ENCODE data around the gene SLC44A1. TPM values are rescaled to one million over a fixed set of nuclear protein-coding genes. Genes with fewer than 3 reads are reported as not detected.
A peak's percentile ranks its signal among the peaks of the same experiment; 100 is the strongest.

The SLC44A1 gene
- total RNA-seq, 2 donors from 2014 or later = 22.2 to 27.1 TPM

DNA sequence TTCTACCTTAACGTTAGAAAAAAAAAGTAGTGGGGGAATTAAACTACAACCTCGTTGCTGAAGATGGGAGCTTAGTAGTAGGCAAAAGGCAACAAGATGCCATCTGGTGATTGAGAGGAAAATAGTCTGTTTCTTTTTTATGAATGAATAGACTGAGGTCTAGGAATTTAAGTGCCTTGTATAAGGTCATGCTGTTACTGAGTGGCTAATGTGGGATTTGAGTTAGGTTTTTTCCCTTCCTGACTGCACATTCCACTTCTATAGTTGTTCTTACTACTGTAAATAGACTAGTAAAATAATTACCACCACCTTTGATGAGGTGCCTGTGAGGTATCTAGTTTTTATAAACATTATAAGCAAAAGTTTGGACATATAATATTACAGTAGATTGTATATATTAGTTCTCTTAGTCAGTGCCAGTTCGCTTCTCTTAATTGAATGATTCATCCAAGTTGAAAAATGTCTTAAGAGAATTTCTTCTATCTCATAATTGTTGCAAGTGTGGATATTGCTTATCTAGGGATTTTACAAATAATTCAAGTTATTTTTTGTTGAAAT is 222.5 kb downstream of the SLC44A1 start:
- TF ChIP-seq POLR2A (IDR thresholded peaks at IDR 0.05) (no peak), CTCF (IDR thresholded peaks at IDR 0.05) (no peak), POLR2AphosphoS5 (IDR thresholded peaks at IDR 0.05) (no peak)
- Histone ChIP-seq H3K9me3 (no peaks in the 10 kb centered on the region), H3K4me1 (replicated peaks) (no peaks in the 10 kb centered on the region), H3K36me3 (no peaks in the 10 kb centered on the region), H3K27me3 (replicated peaks; ENCODE audit: insufficient read depth) (no peaks in the 10 kb centered on the region), H3K4me3 (no peak overlapping the region), H3K27ac (no peak overlapping the region)
- WGBS = 68% methylated on average over 3 of the region's 3 CpGs
- DNase-seq (ENCODE audit: low spot score) = no peak
- intact Hi-C loops (cut with DNase I) = no loop called here

DNA sequence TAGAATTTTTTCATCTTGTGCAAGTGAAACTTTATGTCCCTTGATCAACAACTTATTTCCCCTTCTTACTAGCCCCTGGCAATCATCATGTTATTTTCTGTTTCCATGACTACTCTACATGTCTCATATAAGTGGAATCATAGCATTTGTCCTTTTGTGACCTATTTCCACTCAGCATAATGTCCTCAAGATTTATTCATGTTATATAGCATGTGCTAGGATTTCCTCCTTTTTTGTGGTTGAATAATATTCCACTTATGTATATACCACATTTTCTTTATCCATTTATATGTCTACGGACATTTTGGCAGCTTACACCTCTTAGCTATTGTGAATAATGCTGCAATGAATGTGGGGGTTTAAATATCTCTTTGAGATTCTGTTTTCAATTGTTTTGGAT is 224.4 kb downstream of the SLC44A1 start:
- H3K4me1 ChIP-seq (replicated peaks) = no peaks in the 10 kb centered on the region
- DNase-seq (ENCODE audit: low spot score) = no peak
- intact Hi-C loops (cut with DNase I) = no loop called here
- H3K9me3 ChIP-seq = no peaks in the 10 kb centered on the region
- TF ChIP-seq POLR2A (IDR thresholded peaks at IDR 0.05) = no peak
- no peak for TF ChIP-seq CTCF (IDR thresholded peaks at IDR 0.05)
- TF ChIP-seq POLR2AphosphoS5 (IDR thresholded peaks at IDR 0.05) = no peak
- H3K27ac ChIP-seq = no peak overlapping the region
- H3K27me3 ChIP-seq (replicated peaks; ENCODE audit: insufficient read depth) = no peaks in the 10 kb centered on the region
- no peaks in the 10 kb centered on the region for H3K36me3 ChIP-seq
- H3K4me3 ChIP-seq = no peak overlapping the region
- WGBS = 97% methylated on average over 1 of the region's 1 CpG

DNA sequence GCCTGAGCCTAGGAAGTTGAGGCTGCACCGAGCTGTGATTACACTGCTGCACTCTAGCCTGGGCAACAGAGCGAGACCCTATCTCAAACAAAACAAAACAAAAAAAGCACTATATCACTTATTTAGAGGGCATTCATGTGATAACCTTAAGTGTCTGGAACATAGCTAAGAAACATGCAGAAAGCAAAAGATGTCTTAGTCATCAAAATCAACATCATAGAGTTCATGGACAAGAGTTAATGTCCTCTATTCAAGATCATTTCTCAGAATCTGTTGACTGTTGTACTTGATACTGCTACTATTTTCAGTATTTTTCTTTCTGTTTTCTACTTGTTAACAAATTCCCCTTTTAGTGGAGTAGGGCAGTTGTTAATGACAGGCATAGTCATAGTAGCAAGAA is 228.8 kb downstream of the SLC44A1 start:
- no peaks in the 10 kb centered on the region for H3K36me3 ChIP-seq
- 98% methylated on average over 2 of the region's 2 CpGs for WGBS
- TF ChIP-seq POLR2AphosphoS5 (IDR thresholded peaks at IDR 0.05) = no peak
- no peak for TF ChIP-seq POLR2A (IDR thresholded peaks at IDR 0.05)
- no peak for TF ChIP-seq CTCF (IDR thresholded peaks at IDR 0.05)
- DNase-seq (ENCODE audit: low spot score) = no peak
- H3K4me1 ChIP-seq (replicated peaks) = no peaks in the 10 kb centered on the region
- intact Hi-C loops (cut with DNase I) = no loop called here
- H3K9me3 ChIP-seq = no peaks in the 10 kb centered on the region
- H3K27me3 ChIP-seq (replicated peaks; ENCODE audit: insufficient read depth) = no peaks in the 10 kb centered on the region
- H3K4me3 ChIP-seq = no peak overlapping the region
- H3K27ac ChIP-seq = no peak overlapping the region

- Histone ChIP-seq H3K4me3 (no peak overlapping the region), H3K27me3 (replicated peaks; ENCODE audit: insufficient read depth) (no peaks in the 10 kb centered on the region), H3K36me3 (no peaks in the 10 kb centered on the region), H3K9me3 (no peaks in the 10 kb centered on the region), H3K4me1 (replicated peaks) (no peaks in the 10 kb centered on the region), H3K27ac (no peak overlapping the region)
- no peak for DNase-seq (ENCODE audit: low spot score)
- WGBS = 74% methylated on average over 2 of the region's 2 CpGs
- intact Hi-C loops (cut with DNase I) = no loop called here
- TF ChIP-seq POLR2AphosphoS5 (IDR thresholded peaks at IDR 0.05) (no peak), POLR2A (IDR thresholded peaks at IDR 0.05) (no peak), CTCF (IDR thresholded peaks at IDR 0.05) (peak in 2 of 4 experiments; percentile 9 to 12)
Observed at GRCh38 chr9:105475302-105475701, 230.9 kb downstream of the SLC44A1 start.

GRCh38 chr9:105479846-105480245 is 235.4 kb downstream of the SLC44A1 start:
- Histone ChIP-seq H3K36me3 (no peaks in the 10 kb centered on the region), H3K9me3 (no peaks in the 10 kb centered on the region), H3K27me3 (replicated peaks; ENCODE audit: insufficient read depth) (no peaks in the 10 kb centered on the region), H3K4me3 (no peak overlapping the region), H3K4me1 (replicated peaks) (no peaks in the 10 kb centered on the region), H3K27ac (no peak overlapping the region)
- TF ChIP-seq POLR2AphosphoS5 (IDR thresholded peaks at IDR 0.05) (no peak), POLR2A (IDR thresholded peaks at IDR 0.05) (no peak), CTCF (IDR thresholded peaks at IDR 0.05) (no peak)
- DNase-seq (ENCODE audit: low spot score) = no peak
- intact Hi-C loops (cut with DNase I) = no loop called here
